ENCODE data around the gene SLC35F3.

The SLC35F3 gene

GRCh38 chr1:234093741-234094140 is 189.3 kb downstream of the SLC35F3 start:
- no peak overlapping the region for H2AK5ac ChIP-seq (ENCODE audit: low read depth, low read length)
- H4K8ac ChIP-seq (ENCODE audit: low read depth, low read length) = no peak overlapping the region
- no peak overlapping the region for H2BK5ac ChIP-seq (ENCODE audit: low read length)
- H3K4me3 ChIP-seq (ENCODE audit: low read length in 2 of 2) = no peak overlapping the region
- no peak overlapping the region for H4K91ac ChIP-seq (ENCODE audit: low read depth, low read length, poor library complexity)
- H3K4ac ChIP-seq (ENCODE audit: low read length) = no peak overlapping the region
- no peak overlapping the region for H2BK120ac ChIP-seq (ENCODE audit: low read depth, low read length)
- no peak overlapping the region for H2BK12ac ChIP-seq (ENCODE audit: low read length)
- H3K9me3 ChIP-seq (replicated peaks in 1 of 2; ENCODE audit: control insufficient read depth in 2 of 2, insufficient read depth in 1 of 2, low read depth in 1 of 2, low read length in 2 of 2) = peaks cover 0 to 2% of the 10 kb centered on the region in 2 donors
- no peak overlapping the region for H3K9ac ChIP-seq (ENCODE audit: low read depth, low read length, poor library complexity)
- H2BK15ac ChIP-seq (ENCODE audit: low read length) = no peak overlapping the region
- H2AFZ ChIP-seq (ENCODE audit: low read length) = no peak overlapping the region
- no peak overlapping the region for H3K14ac ChIP-seq (ENCODE audit: low read length)
- H3K4me2 ChIP-seq (ENCODE audit: insufficient read depth, low read length, poor library complexity, severe bottlenecking) = no peak overlapping the region
- no peaks in the 10 kb centered on the region for H3K36me3 ChIP-seq (replicated peaks in 1 of 2; ENCODE audit: control insufficient read depth in 2 of 2, insufficient read depth in 2 of 2, low read length in 2 of 2)
- H3K23ac ChIP-seq (ENCODE audit: low read depth, low read length, poor library complexity) = no peak overlapping the region
- WGBS, 2 donors (ENCODE audit: extremely low coverage in 2 of 2, insufficient read length in 2 of 2, insufficient replicate concordance in 1 of 2) = no CpG with 5 or more reads among the region's 5 CpGs
- peak overlapping the region; percentile 53 for H3K18ac ChIP-seq (ENCODE audit: low read length)
- no peaks in the 10 kb centered on the region for H3K79me1 ChIP-seq (ENCODE audit: low read depth, low read length)
- no peak overlapping the region for H3K27ac ChIP-seq (replicated peaks; ENCODE audit: low read length)
- DNase-seq (ENCODE audit: low spot score) = no peak
- H3K4me1 ChIP-seq (ENCODE audit: control insufficient read depth in 2 of 2, insufficient read depth in 1 of 2, low read depth in 1 of 2, low read length in 2 of 2) = no peaks in the 10 kb centered on the region
- H3K27me3 ChIP-seq (ENCODE audit: control insufficient read depth in 3 of 3, insufficient read depth in 3 of 3, low read depth in 1 of 3, low read length in 3 of 3) = no peaks in the 10 kb centered on the region

- Histone ChIP-seq H3K36me3 (replicated peaks in 1 of 2; ENCODE audit: control insufficient read depth in 2 of 2, insufficient read depth in 2 of 2, low read length in 2 of 2) (no peaks in the 10 kb centered on the region), H3K23ac (ENCODE audit: low read depth, low read length, poor library complexity) (no peak overlapping the region), H3K14ac (ENCODE audit: low read length) (no peak overlapping the region), H2AK5ac (ENCODE audit: low read depth, low read length) (no peak overlapping the region), H2BK120ac (ENCODE audit: low read depth, low read length) (no peak overlapping the region), H3K4me3 (ENCODE audit: low read length in 2 of 2) (no peak overlapping the region), H3K4me1 (ENCODE audit: control insufficient read depth in 2 of 2, insufficient read depth in 1 of 2, low read depth in 1 of 2, low read length in 2 of 2) (no peaks in the 10 kb centered on the region), H3K4me2 (ENCODE audit: insufficient read depth, low read length, poor library complexity, severe bottlenecking) (no peak overlapping the region), H3K18ac (ENCODE audit: low read length) (no peak overlapping the region), H2BK5ac (ENCODE audit: low read length) (no peak overlapping the region), H3K4ac (ENCODE audit: low read length) (no peak overlapping the region), H3K9me3 (replicated peaks in 1 of 2; ENCODE audit: control insufficient read depth in 2 of 2, insufficient read depth in 1 of 2, low read depth in 1 of 2, low read length in 2 of 2) (peaks cover 0 to 2% of the 10 kb centered on the region in 2 donors), H4K91ac (ENCODE audit: low read depth, low read length, poor library complexity) (no peak overlapping the region), H2BK15ac (ENCODE audit: low read length) (no peak overlapping the region), H3K27ac (replicated peaks; ENCODE audit: low read length) (no peak overlapping the region), H3K27me3 (ENCODE audit: control insufficient read depth in 3 of 3, insufficient read depth in 3 of 3, low read depth in 1 of 3, low read length in 3 of 3) (no peaks in the 10 kb centered on the region), H2BK12ac (ENCODE audit: low read length) (no peak overlapping the region), H3K9ac (ENCODE audit: low read depth, low read length, poor library complexity) (no peak overlapping the region), H4K8ac (ENCODE audit: low read depth, low read length) (no peak overlapping the region), H3K79me1 (ENCODE audit: low read depth, low read length) (no peaks in the 10 kb centered on the region), H2AFZ (ENCODE audit: low read length) (no peak overlapping the region)
- no CpG with 5 or more reads among the region's 1 CpG for WGBS, 2 donors (ENCODE audit: extremely low coverage in 2 of 2, insufficient read length in 2 of 2, insufficient replicate concordance in 1 of 2)
- DNase-seq (ENCODE audit: low spot score) = no peak
Measured at GRCh38 chr1:234094172-234094571, 189.7 kb downstream of the SLC35F3 start.

GRCh38 chr1:234096161-234096770 is 191.8 kb downstream of the SLC35F3 start:
- H3K79me1 ChIP-seq (ENCODE audit: low read depth, low read length) = no peaks in the 10 kb centered on the region
- no peak for DNase-seq (ENCODE audit: low spot score)

GRCh38 chr1:234102583-234102982 is 198.1 kb downstream of the SLC35F3 start:
- H3K9me3 ChIP-seq (replicated peaks in 1 of 2; ENCODE audit: control insufficient read depth in 2 of 2, insufficient read depth in 1 of 2, low read depth in 1 of 2, low read length in 2 of 2) = no peaks in the 10 kb centered on the region
- no peak overlapping the region for H4K91ac ChIP-seq (ENCODE audit: low read depth, low read length, poor library complexity)
- no peak for DNase-seq (ENCODE audit: low spot score)
- WGBS, 2 donors (ENCODE audit: extremely low coverage in 2 of 2, insufficient read length in 2 of 2, insufficient replicate concordance in 1 of 2) = no CpG with 5 or more reads among the region's 8 CpGs
- no peak overlapping the region for H3K9ac ChIP-seq (ENCODE audit: low read depth, low read length, poor library complexity)
- no peaks in the 10 kb centered on the region for H3K36me3 ChIP-seq (replicated peaks in 1 of 2; ENCODE audit: control insufficient read depth in 2 of 2, insufficient read depth in 2 of 2, low read length in 2 of 2)
- H4K8ac ChIP-seq (ENCODE audit: low read depth, low read length) = no peak overlapping the region
- no peak overlapping the region for H2BK5ac ChIP-seq (ENCODE audit: low read length)
- no peaks in the 10 kb centered on the region for H3K4me1 ChIP-seq (ENCODE audit: control insufficient read depth in 2 of 2, insufficient read depth in 1 of 2, low read depth in 1 of 2, low read length in 2 of 2)
- H3K4me2 ChIP-seq (ENCODE audit: insufficient read depth, low read length, poor library complexity, severe bottlenecking) = no peak overlapping the region
- H3K14ac ChIP-seq (ENCODE audit: low read length) = no peak overlapping the region
- H2AFZ ChIP-seq (ENCODE audit: low read length) = no peak overlapping the region
- H2AK5ac ChIP-seq (ENCODE audit: low read depth, low read length) = no peak overlapping the region
- H3K79me1 ChIP-seq (ENCODE audit: low read depth, low read length) = no peaks in the 10 kb centered on the region
- no peak overlapping the region for H2BK12ac ChIP-seq (ENCODE audit: low read length)
- H3K18ac ChIP-seq (ENCODE audit: low read length) = no peak overlapping the region
- H3K27me3 ChIP-seq (ENCODE audit: control insufficient read depth in 3 of 3, insufficient read depth in 3 of 3, low read depth in 1 of 3, low read length in 3 of 3) = no peaks in the 10 kb centered on the region
- H3K4ac ChIP-seq (ENCODE audit: low read length) = no peak overlapping the region
- H2BK15ac ChIP-seq (ENCODE audit: low read length) = no peak overlapping the region
- H3K23ac ChIP-seq (ENCODE audit: low read depth, low read length, poor library complexity) = no peak overlapping the region
- no peak overlapping the region for H3K27ac ChIP-seq (replicated peaks; ENCODE audit: low read length)
- H3K4me3 ChIP-seq (ENCODE audit: low read length in 2 of 2) = no peak overlapping the region
- no peak overlapping the region for H2BK120ac ChIP-seq (ENCODE audit: low read depth, low read length)

More at GRCh38 chr1:234096161-234096770, 191.8 kb downstream of the SLC35F3 start:
- Histone ChIP-seq H3K4me2 (ENCODE audit: insufficient read depth, low read length, poor library complexity, severe bottlenecking) (no peak overlapping the region), H2BK15ac (ENCODE audit: low read length) (no peak overlapping the region), H3K27ac (replicated peaks; ENCODE audit: low read length) (no peak overlapping the region), H3K4me1 (ENCODE audit: control insufficient read depth in 2 of 2, insufficient read depth in 1 of 2, low read depth in 1 of 2, low read length in 2 of 2) (no peaks in the 10 kb centered on the region), H3K9ac (ENCODE audit: low read depth, low read length, poor library complexity) (no peak overlapping the region), H3K9me3 (replicated peaks in 1 of 2; ENCODE audit: control insufficient read depth in 2 of 2, insufficient read depth in 1 of 2, low read depth in 1 of 2, low read length in 2 of 2) (no peaks in the 10 kb centered on the region), H3K4me3 (ENCODE audit: low read length in 2 of 2) (no peak overlapping the region), H2AK5ac (ENCODE audit: low read depth, low read length) (no peak overlapping the region), H2BK12ac (ENCODE audit: low read length) (no peak overlapping the region), H3K27me3 (ENCODE audit: control insufficient read depth in 3 of 3, insufficient read depth in 3 of 3, low read depth in 1 of 3, low read length in 3 of 3) (no peaks in the 10 kb centered on the region), H3K14ac (ENCODE audit: low read length) (no peak overlapping the region), H3K23ac (ENCODE audit: low read depth, low read length, poor library complexity) (no peak overlapping the region), H3K4ac (ENCODE audit: low read length) (no peak overlapping the region), H4K8ac (ENCODE audit: low read depth, low read length) (no peak overlapping the region), H2BK5ac (ENCODE audit: low read length) (no peak overlapping the region), H3K36me3 (replicated peaks in 1 of 2; ENCODE audit: control insufficient read depth in 2 of 2, insufficient read depth in 2 of 2, low read length in 2 of 2) (no peaks in the 10 kb centered on the region), H3K18ac (ENCODE audit: low read length) (no peak overlapping the region), H2BK120ac (ENCODE audit: low read depth, low read length) (no peak overlapping the region), H4K91ac (ENCODE audit: low read depth, low read length, poor library complexity) (no peak overlapping the region), H2AFZ (ENCODE audit: low read length) (no peak overlapping the region)
- WGBS, 2 donors (ENCODE audit: extremely low coverage in 2 of 2, insufficient read length in 2 of 2, insufficient replicate concordance in 1 of 2) = no CpG with 5 or more reads among the region's 7 CpGs

Measured in neuronal stem cell (in vitro differentiated cells).